ENCODE measurements around the gene ADAMTSL5. TPM values are rescaled to one million over a fixed set of nuclear protein-coding genes. Genes with fewer than 3 reads are reported as not detected.
A peak's percentile ranks its signal among the peaks of the same experiment; 100 is the strongest.

The ADAMTSL5 gene
- total RNA-seq, 4 donors from 2014 or later, result 2.6 to 3.7 (median 2.7) TPM; not detected in 1

- H3K27ac ChIP-seq, result peak overlapping the region; percentile 77 to 82 (median 80)
- H3K27me3 ChIP-seq, result peaks cover 50% of the 10 kb centered on the region
- intact Hi-C loops (cut with DNase I; ENCODE audit: low total_unique reads) (no loop called here), in situ Hi-C loops (cut with MboI; ENCODE audit: low pct_ligation_motif_present in 1 of 4, low pct_unique_long_range_greater_than_20kb in 1 of 4, low sequenced_read_pairs in 3 of 4) (no loop called here)
- peak; percentile 69 for DNase-seq
- H3K9me3 ChIP-seq, result no peaks in the 10 kb centered on the region
- H3K36me3 ChIP-seq, result no peaks in the 10 kb centered on the region
- peaks cover 0 to 18% (median 11%) of the 10 kb centered on the region in 4 donors for H3K4me1 ChIP-seq
- TF ChIP-seq, protein P1, sequence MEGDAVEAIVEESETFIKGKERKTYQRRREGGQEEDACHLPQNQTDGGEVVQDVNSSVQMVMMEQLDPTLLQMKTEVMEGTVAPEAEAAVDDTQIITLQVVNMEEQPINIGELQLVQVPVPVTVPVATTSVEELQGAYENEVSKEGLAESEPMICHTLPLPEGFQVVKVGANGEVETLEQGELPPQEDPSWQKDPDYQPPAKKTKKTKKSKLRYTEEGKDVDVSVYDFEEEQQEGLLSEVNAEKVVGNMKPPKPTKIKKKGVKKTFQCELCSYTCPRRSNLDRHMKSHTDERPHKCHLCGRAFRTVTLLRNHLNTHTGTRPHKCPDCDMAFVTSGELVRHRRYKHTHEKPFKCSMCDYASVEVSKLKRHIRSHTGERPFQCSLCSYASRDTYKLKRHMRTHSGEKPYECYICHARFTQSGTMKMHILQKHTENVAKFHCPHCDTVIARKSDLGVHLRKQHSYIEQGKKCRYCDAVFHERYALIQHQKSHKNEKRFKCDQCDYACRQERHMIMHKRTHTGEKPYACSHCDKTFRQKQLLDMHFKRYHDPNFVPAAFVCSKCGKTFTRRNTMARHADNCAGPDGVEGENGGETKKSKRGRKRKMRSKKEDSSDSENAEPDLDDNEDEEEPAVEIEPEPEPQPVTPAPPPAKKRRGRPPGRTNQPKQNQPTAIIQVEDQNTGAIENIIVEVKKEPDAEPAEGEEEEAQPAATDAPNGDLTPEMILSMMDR (IDR thresholded peaks at IDR 0.05), result peak; percentile 61 to 79 (median 71)
- TF ChIP-seq POLR2AphosphoS5 (IDR thresholded peaks at IDR 0.05) (no peak), POLR2A (IDR thresholded peaks at IDR 0.05) (no peak)
- WGBS, 2 donors (ENCODE audit: low coverage in 1 of 2), result 6% methylated on average over 21 of the region's 52 CpGs; no CpG with 5 or more reads in 1 of the 2 donors
- peak overlapping the region; percentile 38 to 66 (median 52) for H3K4me3 ChIP-seq
These were observed 878 bp upstream of the ADAMTSL5 start for GRCh38 chr19:1513499-1514294.

GRCh38 chr19:1511318-1512317, 1.2 kb downstream of the ADAMTSL5 start:
- WGBS, 2 donors (ENCODE audit: low coverage in 1 of 2), result 54% methylated on average over 14 of the region's 22 CpGs; no CpG with 5 or more reads in 1 of the 2 donors
- H3K27me3 ChIP-seq, result peaks cover 47% of the 10 kb centered on the region
- no peak overlapping the region for H3K4me3 ChIP-seq
- DNase-seq, result no peak
- peaks cover 5 to 25% (median 13%) of the 10 kb centered on the region in 4 donors for H3K4me1 ChIP-seq
- TF ChIP-seq, protein P1 (IDR thresholded peaks at IDR 0.05), result no peak
- no peak for TF ChIP-seq POLR2A (IDR thresholded peaks at IDR 0.05)
- TF ChIP-seq POLR2AphosphoS5 (IDR thresholded peaks at IDR 0.05), result no peak
- no peak for TF ChIP-seq EP300 (IDR thresholded peaks at IDR 0.05; ENCODE audit: low read depth)
- in situ Hi-C loops (cut with MboI; ENCODE audit: low pct_ligation_motif_present in 1 of 4, low pct_unique_long_range_greater_than_20kb in 1 of 4, low sequenced_read_pairs in 3 of 4) (no loop called here), intact Hi-C loops (cut with DNase I; ENCODE audit: low total_unique reads) (no loop called here)
- H3K9me3 ChIP-seq, result no peaks in the 10 kb centered on the region
- peak overlapping the region in 1 of 4 donors; percentile 79 for H3K27ac ChIP-seq
- H3K36me3 ChIP-seq, result no peaks in the 10 kb centered on the region

DNA sequence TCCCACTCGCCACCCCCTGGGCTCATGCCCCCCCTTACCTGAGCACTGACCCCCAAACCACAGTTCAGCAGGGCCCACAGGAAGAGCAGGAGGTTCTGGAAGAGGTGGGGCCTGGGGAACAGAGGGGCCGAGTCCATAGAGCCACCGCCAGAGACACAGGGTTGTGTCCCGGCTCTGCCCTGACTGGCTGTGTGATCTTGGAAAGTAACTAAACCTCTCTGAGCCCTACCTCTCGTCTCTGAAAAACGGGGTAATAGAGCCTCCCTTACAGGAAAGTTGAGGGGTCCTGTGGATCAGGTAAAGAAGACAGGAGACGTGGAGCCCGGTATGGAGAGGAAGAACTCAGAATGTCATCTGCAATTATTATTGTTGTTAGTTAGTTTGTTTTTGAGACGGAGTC, 2.0 kb downstream of the ADAMTSL5 start:
- WGBS, 2 donors (ENCODE audit: low coverage in 1 of 2), result 27 to 80% methylated on average over 1 to 9 of the region's 9 CpGs
- Histone ChIP-seq H3K27ac (no peak overlapping the region), H3K4me3 (no peak overlapping the region), H3K4me1 (peaks cover 5 to 25% (median 13%) of the 10 kb centered on the region in 4 donors), H3K9me3 (no peaks in the 10 kb centered on the region), H3K27me3 (peaks cover 47% of the 10 kb centered on the region), H3K36me3 (no peaks in the 10 kb centered on the region)
- DNase-seq, result no peak
- TF ChIP-seq POLR2AphosphoS5 (IDR thresholded peaks at IDR 0.05) (no peak), EP300 (IDR thresholded peaks at IDR 0.05; ENCODE audit: low read depth) (no peak), POLR2A (IDR thresholded peaks at IDR 0.05) (no peak)
- TF ChIP-seq, protein P1 (IDR thresholded peaks at IDR 0.05), result no peak
- intact Hi-C loops (cut with DNase I; ENCODE audit: low total_unique reads), result no loop called here
- in situ Hi-C loops (cut with MboI; ENCODE audit: low pct_ligation_motif_present in 1 of 4, low pct_unique_long_range_greater_than_20kb in 1 of 4, low sequenced_read_pairs in 3 of 4), result no loop called here

GRCh38 chr19:1510442-1510806, 2.4 kb downstream of the ADAMTSL5 start:
- no peak for TF ChIP-seq EP300 (IDR thresholded peaks at IDR 0.05; ENCODE audit: low read depth)
- no peak for TF ChIP-seq POLR2AphosphoS5 (IDR thresholded peaks at IDR 0.05)
- TF ChIP-seq POLR2A (IDR thresholded peaks at IDR 0.05), result no peak
- TF ChIP-seq, protein P1 (IDR thresholded peaks at IDR 0.05), result no peak
- Histone ChIP-seq H3K4me3 (no peak overlapping the region), H3K27ac (no peak overlapping the region), H3K36me3 (no peaks in the 10 kb centered on the region), H3K4me1 (peaks cover 5 to 25% (median 13%) of the 10 kb centered on the region in 4 donors), H3K27me3 (peaks cover 47% of the 10 kb centered on the region), H3K9me3 (no peaks in the 10 kb centered on the region)
- intact Hi-C loops (cut with DNase I; ENCODE audit: low total_unique reads), result no loop called here
- DNase-seq, result no peak
- WGBS, 2 donors (ENCODE audit: low coverage in 1 of 2), result 27% methylated on average over 8 of the region's 25 CpGs; no CpG with 5 or more reads in 1 of the 2 donors
- in situ Hi-C loops (cut with MboI; ENCODE audit: low pct_ligation_motif_present in 1 of 4, low pct_unique_long_range_greater_than_20kb in 1 of 4, low sequenced_read_pairs in 3 of 4), result no loop called here

Data from transverse colon (tissue), 4 donors.